Central memory CD4-positive, alpha-beta T cell (primary cell): Measurements from ENCODE around the gene SMYD3.
"Not testable (repeated sequence)": the region's sequence is repeated elsewhere in the genome, so short reads cannot be mapped to it uniquely, and the experiment has no call there.

Source experiments
- DNase-seq: peaks from one replicate; pipeline ENCODE4 v3.0.0; 2022

The SMYD3 gene

DNA sequence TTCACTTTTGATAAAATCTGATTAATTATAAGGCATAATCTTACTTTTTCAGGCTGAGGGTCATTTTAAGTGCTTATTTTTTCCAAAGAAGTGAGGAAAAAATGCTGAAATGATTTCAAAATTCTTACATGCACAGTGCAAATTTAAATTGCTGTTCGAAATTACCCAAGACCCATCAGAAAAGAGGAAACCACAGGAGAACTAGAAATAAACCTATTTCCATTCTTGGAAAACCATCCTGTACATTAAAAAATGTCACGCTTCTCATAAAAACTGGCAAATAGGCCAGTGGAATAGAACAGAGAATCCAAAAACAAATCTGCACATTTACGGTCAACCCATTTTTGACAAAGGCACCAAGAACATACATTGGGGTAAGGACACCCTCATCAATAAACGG, 414.9 kb downstream of the SMYD3 start:
- no peak for DNase-seq

DNA sequence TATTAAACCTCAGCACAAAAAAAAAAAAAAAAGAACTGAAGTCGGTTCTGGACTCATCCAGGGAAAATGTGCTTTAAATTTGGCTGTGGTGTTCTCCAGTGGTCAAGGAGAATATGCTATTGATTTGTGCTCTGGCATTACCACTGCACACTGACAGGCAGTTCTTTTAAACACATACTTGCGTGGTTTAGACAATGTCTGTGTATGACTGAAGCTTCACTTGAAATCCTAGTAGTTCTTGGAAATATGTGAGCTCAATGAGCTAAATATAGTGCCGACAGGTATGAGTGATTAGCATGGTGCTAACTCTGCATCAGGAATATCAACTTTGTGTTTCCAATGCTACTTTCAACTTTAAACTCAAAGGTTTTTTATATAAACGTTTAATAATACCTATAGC, 415.6 kb downstream of the SMYD3 start:
- DNase-seq: no peak

DNA sequence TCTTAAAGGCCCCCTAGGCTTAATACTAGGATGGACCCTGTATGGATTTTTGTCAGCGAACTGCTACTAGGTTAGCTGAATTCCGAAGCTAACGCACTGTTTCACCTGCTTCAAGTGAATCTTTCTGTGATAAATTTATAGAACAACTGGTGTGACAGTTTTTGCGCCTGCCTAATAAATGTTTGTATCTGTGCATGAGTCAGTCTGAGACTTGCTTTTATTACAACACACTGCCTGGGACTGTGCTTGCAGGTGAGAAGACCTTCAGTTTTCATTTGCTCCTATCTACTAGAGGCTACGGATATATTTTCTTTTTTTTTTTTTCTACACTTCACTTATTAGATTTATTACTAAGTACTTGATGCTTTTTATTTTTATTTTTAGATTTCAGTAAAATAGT, 420.9 kb downstream of the SMYD3 start:
- DNase-seq: no peak

DNA sequence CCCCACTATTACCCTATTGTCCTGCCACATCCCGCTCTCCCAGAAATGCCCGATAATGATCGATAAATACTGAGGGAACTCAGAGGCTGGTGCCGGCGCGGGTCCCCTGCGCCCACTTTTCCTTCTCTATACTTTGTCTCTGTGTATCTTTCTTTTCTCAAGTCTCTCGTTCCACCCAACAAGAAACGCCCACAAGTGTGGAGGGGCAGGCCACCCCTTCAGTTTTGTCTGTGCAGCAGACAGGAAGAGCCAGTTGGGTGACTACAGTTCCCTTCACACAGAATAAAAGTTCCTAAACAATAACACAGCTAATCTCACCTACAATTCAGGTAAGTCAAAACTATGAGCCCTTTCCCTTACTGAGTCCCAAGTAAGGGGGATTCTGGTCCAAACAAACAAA, 423.7 kb downstream of the SMYD3 start:
- no peak for DNase-seq

DNA sequence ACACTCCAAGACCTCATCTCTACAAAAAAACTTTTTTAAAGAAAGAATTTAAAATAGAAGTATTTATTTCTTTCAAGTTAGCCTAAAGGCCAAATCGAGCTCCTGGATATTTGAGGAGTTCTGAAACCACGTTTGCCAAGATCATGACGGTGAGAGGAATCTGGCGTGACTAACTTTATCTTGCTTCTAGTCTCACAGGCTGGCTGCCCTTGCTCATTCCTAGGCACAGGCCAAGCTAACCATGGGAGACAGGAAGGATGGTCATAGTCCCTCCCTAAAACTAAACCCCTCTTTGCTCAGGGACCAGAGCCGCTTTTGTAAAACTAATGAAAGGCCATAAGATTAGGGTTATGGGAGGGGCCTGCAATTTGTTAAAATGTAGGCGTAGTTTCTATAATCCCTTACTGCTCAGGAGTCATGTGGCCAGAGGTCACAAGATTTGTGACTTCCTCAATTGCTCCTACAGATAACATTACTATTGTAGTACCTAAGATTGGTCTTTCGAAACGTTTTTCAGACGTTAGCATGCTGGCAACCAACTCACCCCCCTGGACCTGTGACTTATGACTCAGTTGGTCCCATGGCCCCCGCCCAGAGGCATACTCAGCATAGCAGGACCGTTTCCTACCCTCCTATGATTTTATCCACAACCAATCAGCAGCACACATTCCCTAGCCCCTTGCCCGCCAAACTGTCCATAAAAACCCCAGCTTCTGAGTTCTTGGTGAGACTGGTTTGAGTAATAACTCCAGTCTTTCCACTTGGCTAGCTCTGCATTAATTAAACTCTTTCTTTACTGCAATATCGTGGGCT, 425.0 kb downstream of the SMYD3 start:
- no peak for DNase-seq

DNA sequence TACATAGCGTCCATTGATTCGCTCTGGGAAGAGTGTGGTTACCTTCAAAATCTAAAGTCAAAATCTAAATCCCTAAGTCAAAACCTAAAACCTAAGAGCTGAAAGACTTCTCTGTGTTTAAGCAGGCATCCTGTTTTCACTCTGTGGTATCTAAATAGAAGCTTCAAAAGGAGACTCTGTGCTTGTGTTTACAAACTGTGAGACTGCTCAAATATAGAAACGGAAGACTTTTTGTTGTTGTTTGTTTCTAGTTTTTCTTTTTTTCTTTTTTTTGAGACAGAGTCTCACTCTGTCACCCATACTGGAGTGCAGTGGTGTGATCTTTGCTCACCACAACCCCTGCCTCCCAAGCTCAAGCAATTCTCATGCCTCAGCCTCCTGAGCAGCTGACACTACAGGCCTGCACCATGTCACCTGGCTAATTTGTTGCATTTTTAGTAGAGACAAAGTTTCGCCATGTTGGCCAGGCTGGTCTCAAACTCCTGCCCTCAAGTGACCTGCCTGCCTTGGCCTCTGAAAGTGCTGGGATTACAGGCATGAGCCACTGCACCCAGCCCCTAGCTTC, 425.9 kb downstream of the SMYD3 start:
- DNase-seq: no peak

DNA sequence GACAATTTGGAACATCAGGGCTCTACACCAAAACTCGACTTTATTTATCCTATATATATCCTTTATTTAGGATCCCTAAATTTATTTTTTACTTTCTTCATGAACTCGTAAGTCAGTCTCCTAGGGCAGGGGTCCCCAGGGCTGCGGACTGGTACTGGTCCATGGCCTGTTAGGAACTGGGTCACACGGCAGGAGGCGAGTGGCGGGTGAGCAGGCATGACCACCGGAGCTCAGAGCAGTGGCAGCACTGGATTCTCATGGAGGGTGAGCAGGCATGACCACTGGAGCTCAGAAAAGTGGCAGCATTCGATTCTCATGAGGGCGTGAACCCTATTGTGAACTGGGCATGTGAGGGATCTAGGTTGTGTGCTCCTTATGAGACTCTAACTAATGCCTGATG, 427.0 kb downstream of the SMYD3 start:
- no peak for DNase-seq

DNA sequence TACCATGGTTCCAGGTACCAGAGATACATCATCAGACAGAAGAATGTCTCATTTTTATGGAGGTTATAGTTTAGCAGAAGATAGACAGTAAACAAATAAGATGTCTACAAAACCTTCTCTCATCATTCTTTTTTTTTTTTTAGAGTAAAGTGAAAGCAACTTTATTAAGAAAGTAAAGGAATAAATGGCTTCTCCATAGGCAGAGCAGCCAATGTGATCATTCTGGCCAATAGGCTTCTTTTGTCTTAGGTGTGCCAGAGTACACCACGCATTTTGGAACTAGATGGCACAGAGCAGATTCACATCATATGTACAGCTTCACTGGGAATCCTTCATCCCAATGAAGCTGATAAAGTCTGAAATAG, 428.2 kb downstream of the SMYD3 start:
- no peak for DNase-seq

DNA sequence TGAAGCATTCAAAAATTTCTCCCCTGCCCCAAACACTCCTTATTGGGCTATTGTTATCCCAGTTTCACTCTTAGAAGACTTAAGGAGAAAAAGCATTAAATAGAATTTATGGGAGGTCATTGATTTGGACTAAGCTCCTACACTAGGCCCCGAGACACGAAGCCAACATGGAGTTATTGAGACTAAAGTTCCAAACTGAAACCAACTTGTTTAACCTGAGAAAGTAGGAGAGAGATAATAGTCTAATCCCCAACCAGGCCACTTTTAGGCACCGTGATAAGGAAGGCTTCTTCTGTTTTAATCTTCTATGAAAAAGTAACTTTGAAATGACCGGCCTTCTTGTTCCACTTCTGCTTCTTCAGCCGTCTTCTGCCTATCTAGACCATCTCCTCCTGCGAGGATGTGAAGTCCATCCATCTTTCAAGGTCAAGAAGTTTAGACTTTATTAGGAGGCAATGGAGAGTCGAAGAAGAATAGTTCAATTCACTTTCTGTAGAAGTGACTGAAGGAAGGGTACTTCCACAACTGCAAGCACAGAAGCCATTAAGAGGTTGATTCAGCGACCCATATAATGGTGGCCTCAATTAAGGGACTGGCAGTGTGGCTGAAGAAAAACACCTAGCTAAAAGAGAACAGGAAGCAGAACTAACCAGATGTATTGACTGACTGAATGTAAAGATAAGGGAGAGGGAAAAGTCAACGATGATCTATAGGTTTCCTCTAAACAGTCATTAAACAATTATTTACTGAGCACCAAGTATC, 428.8 kb downstream of the SMYD3 start:
- DNase-seq: no peak

DNA sequence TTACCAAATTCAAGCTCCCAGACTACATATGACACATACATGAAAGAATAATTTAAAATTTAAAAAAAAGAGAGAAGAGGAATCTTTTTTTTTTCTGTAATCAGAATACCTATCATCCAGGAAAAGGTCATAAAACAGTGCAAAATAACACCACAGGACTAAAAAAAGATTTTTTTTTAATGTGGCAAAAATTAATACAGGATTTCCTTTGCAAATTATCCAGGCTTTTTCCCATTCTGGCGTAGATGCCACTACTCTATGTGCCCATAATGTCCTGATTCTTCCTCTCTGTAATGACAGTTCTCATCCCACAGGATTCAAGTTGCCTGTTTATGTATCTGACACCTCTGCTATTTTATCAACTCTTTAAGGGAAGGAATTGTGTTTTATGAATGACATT, 429.6 kb downstream of the SMYD3 start:
- no peak for DNase-seq

DNA sequence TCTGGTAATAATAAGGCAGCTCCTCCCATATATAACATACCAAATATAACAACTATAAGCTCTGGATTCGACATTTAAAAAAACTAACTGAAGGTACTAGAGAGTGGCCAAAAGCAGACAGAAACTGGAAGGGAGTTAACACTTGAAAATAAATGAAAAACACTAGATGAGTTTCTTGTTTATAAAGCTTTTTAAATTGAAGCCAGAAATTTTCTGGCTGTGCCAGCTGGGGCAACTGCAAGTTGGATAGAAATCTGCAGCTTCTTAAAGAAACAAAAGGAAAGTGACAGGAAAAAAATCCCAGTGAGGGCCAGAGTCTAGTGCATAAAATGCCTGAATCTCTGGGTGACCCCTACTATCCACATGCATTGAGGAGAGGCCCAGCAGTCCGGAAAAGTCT, 432.7 kb downstream of the SMYD3 start:
- no peak for DNase-seq

DNA sequence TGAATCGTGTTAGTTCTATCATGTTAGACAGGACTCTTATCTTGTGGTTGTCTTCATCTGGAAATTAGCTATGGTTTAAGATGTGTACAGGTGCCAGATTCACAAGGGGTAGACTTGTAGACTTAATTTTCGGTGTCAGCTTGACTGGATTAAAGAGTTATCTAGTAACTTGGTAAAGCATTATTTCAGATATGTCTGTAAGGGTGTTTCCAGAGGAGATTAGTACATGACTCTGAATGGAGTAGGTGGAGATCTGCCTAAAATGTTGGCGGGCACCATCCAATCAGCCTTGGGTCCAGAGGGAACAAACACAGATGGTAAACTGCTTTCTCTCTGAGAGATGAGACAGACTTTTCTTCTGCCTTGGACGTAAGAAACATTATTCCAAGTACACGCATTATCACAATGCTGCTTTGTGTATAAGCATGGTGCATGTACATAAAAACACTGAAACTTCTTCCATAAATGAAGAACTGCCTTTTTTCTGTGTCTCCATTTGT, 434.6 kb downstream of the SMYD3 start:
- DNase-seq: no peak

DNA sequence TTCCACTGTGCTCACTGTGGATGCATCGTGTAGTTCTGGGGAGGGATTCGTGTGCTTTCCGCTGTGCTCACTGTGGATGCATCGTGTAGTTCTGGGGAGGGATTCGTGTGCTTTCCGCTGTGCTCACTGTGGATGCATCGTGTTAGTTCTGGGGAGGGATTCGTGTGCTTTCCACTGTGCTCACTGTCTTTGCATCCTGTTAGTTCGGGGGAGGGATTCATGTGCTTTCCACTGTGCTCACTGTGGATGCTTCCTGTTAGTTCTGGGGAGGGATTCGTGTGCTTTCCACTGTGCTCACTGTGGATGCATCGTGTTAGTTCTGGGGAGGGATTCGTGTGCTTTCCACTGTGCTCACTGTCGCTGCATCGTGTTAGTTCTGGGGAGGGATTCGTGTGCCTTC, 435.1 kb downstream of the SMYD3 start:
- DNase-seq: not testable (repeated sequence)

DNA sequence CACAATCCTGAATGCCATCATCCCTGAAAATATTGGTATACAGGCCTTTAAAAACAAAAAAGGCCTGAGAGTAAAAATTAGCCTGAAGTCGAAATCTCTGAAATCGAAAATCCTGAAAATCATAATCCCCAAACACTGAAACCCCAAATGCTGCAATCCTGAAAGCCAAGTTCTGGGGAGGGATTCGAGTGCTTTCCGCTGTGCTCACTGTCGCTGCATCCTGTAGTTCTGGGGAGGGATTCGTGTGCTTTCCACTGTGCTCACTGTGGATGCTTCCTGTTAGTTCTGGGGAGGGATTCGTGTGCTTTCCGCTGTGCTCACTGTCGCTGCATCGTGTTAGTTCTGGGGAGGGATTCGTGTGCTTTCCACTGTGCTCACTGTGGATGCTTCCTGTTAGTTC, 435.5 kb downstream of the SMYD3 start:
- not testable (repeated sequence) for DNase-seq

DNA sequence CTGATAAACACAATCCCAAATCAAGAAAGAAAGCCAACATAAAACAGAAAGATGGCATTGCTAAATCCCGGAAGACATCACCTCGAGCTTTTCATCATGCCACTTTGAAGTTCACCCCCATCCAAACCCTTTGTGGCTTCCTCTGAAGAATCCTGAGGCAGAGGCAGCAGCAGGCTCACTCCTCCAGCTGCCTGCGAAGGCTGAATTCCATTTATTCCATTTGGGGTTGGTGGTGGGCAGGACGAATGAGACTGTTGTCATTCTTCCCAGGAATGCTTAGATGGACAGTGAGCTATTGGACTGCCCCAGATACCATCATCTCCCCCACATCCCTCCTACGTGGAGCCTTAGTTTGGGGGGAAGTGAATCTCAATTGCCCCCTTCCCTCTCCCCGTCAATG, 437.5 kb downstream of the SMYD3 start:
- DNase-seq: no peak

DNA sequence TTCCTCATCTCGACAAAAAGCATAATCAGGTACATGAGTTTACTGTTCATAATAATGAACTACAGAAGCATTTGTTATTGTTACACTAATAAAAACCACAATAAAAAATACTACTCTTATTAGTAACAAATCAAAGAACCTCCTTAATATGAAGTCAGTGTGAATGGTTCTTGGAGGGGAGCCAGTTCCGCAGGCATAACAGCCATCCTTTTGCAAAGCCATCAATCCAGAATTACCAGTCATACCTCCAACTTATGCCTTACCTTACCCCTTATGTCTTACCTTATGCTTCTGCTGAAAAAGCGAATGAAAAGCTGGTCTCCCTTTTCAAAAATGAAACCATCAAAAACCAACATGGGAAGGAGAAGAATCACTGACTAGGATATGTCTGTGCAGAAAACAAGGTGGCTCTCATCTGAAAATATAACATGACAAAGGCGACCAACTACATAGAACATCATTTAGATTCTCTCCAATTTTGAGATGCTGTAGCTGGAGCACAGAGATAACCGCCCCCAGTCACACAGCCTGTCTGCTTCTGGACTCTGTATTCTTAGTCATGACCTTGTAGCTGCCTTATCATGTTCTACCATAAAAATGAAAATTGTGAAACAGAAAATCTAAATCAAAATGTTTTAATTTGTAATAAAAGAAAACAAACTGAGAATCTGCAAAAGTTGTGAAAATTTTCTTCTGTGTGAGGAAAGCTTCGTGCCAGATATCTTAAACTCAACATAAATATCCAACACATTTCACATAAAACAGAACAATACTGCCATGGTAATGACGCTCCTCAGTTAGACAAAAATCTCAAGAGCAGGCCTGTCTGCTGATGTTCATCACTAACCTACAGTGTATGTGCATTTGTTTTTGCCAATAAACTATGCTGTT, 438.2 kb downstream of the SMYD3 start:
- no peak for DNase-seq

DNA sequence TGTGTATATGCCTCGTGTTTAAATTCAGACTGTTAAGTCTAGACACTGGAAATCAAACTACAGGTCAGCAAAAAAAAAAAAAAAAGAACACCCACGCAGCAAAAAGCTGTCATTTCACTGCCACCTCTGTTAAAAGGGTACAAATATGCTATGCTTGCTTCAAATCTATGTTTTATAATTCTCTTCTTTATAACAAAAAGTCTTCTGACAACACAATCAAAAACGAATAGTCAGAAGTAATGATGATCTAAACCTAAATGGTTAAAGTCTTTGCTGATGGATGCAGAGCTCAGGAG, 438.9 kb downstream of the SMYD3 start:
- no peak for DNase-seq

DNA sequence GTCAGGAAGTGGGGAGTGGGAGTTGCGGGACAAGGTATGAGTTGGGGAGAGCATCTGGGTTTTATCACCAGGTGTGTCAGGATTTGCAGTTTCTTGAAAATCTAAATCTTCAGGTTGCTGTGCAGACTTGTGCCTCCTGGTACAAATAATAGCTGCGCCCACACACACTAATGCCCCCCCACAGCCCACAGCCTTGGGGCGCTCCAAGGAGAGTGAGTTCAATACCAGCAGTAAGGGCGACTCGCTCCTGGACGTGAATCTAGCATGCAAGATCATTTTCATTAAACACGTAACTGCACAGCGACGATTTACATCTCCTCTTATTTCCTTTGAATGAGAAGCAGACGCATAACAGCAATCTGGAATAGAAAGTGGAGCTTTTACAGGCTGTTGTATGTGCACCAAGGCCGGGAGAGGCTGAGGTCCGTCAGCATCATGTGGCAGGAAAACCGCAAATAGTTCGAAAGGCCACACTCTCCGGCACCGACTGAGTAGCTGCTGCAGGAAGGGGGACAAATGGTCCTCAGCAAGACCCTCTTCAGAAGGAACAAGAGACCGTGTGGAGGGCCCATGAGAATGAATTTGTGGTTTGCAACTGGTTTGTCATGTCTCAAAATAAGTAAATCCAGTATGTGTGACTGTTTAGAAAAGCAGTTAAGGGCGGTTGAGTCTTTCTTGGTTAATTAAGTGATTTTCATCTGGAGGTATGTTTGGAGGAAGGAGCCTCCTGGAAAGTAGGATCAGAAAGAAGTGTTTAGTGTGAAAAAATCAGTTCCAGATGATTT, 439.5 kb downstream of the SMYD3 start:
- no peak for DNase-seq

DNA sequence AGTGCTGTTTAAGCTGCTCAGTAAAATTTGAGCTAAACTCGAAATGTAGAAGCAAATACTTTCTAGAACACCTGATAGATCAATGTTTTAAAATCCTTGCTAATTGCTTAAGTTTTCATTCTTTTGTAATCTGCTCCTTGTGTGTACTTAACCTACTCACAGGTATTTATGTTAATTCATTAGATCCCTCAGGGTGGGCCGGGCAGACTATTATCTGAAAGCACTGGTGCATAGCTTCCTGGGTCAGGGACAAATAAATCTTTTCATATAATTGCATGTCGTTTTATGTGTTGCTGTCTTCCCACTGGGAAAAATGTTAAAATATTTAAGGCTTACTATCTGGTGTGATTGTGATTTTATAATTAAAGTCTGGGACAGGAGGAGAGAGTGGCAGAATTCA, 440.5 kb downstream of the SMYD3 start:
- DNase-seq: no peak

DNA sequence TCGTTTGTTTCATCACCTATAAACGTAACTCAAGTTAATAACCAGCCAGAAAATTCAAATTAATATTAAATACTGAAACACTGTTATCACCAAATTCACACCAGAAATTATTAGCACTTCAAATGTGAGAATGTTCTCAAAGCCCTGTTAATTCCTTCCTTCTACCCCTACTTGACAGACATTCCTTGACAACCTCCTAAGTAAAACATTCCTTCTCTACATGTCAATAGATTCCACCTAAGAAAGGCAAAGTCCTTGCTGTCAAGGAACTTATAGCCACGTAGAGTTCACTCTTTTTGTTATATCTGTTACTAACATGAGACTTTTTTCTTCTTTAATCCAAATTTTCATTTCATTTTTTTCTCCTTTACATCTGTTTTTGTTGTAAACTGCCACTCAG, 441.5 kb downstream of the SMYD3 start:
- no peak for DNase-seq

DNA sequence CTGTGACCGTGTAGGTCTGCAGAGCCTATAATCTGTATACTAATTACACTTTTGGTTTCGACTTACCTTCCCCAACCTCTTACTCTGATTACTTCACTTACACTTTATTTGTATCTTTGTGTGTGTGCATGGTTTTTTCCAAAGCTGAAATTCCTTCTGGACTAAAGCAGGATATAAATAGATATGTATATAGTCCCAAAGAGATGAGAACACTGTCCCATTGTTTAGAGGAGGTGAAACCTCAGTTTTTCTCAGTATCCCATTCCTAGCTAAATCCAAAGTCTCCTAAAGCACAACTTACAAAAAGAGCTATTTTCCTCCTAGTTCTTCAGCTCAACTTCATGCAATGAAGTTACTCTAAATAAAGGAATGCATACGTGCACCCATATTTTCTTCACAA, 442.2 kb downstream of the SMYD3 start:
- DNase-seq: no peak

DNA sequence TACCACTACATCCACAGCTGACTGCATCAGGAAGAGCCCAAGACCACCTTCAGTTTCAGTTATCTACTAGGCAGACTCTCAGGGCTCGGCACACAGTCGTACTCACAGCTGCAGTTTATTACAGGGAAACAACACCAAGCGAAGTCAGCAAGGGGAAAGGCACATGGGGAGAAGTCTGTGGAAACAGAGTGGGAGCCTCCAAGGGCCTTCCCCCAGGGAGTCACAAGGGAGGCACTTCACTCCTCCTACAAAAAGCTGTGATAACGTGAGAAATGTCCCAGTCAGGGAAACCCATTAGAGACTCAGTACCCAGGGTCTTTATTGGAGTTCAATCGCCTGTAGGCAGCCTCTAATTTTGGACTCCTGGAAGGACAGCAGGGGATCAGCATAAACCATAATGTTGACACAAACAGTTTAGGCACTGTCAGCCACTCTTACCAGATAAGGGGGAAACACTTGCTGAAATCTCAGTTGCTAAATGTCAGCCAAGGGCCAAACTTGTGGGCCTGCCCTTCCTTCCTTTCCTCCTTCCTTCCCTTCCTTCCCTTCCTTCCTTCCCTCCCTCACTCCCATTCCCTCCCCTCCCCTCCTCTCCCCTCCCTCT, 444.0 kb downstream of the SMYD3 start:
- DNase-seq: no peak
